Activated CD4-positive, alpha-beta T cell treated with anti-CD3 and anti-CD28 coated beads, Interleukin-2, amount 50 U/mL, for 4 hours (primary cell): Measurements from ENCODE around the gene CLSTN2.

Source experiments
- DNase-seq, 2 experiments: peaks; one replicate each; pipeline ENCODE4 v3.0.0-alpha.2; 2020

The CLSTN2 gene

DNA sequence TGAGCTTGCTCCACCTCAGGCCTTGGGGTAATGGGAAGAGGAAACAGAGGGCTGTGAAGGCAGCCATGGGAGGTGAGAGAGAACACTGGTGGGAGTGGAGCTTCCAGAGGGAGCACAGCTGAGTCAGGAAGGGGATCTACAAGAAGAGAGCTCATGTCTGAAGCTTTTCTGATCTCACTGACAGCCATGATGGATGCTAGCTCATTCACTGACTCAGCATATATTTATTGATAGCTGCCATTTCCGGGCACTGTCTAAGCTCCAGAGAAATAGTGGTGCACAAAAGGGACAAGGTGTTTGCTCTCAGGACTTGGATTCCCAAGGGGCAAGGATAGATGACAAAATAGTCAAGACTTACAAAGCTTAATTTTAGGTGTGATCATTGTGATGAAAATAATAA is 218.8 kb downstream of the CLSTN2 start:
- DNase-seq = no peak

DNA sequence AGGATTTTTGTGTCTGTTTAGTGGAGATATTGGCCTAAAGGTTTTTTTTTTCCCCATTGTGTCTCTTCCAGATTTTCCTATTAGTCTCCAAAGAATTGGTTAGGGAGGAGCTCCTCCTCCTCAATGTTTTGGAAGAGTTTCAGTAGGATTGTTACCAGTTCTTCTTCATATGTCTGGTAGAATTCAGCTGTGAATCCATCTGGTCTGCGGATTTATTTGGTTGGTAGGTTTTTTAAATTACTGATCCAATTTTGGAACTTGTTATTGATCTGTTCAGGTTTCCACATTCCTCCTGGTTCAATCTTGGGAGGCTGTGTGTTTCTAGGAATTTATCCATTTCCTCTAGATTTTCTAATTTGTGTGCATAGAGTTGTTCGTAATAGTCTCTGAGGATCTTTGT is 222.2 kb downstream of the CLSTN2 start:
- no peak for DNase-seq

DNA sequence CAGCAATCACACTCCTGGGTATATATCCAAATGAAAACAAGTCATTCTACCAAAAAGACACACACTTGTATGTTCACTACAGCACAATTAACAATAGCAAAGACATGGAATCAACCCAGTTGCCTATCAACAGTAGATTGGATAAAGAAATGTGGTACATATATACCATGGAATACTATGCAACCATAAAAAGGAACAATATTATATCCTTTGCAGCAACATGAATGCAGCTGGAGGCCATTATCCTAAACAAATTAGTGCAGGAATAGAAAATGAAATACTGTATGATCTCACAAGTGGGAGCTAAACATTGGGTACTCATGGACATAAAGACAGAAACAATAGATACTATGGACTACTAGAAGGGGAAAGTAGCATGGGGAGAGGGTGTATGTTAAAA is 224.7 kb downstream of the CLSTN2 start:
- DNase-seq = no peak

DNA sequence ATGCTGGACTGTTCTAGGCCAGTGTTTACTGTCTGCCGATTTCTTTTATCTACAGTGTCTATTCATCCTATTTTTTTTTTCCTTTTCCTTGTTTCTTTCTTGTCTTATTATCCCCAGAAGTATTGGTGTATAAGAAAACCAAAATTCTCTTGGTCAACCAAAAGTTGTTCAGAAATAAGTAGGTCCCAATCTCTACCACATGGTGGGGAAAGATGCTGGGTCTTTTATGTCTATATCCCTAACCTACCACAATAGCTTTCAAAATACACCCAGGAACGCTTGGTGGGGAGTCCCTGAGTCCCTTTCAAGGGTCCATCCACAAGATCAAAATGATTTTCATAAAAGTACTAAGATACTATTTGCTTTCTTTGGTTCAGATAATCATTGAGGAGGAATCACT is 225.6 kb downstream of the CLSTN2 start:
- no peak for DNase-seq

DNA sequence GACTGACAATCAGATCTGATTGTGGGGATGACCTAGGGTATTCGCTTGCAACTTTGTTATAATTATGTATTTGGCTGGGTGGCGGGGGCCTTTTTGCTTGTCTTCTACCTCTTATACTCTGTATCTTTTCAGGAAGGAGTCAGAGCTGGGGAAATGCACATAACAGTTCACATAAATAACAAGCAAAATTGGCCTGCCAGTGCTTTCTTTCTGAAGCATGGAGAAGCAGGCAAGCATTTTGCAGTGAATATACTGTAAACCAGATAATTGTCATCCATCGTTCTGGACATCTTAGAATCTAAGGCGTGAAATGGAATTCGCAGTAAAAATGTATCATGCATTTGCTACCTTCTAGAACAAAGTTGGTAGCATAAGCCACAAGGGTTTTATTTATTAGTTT is 227.6 kb downstream of the CLSTN2 start:
- no peak for DNase-seq

DNA sequence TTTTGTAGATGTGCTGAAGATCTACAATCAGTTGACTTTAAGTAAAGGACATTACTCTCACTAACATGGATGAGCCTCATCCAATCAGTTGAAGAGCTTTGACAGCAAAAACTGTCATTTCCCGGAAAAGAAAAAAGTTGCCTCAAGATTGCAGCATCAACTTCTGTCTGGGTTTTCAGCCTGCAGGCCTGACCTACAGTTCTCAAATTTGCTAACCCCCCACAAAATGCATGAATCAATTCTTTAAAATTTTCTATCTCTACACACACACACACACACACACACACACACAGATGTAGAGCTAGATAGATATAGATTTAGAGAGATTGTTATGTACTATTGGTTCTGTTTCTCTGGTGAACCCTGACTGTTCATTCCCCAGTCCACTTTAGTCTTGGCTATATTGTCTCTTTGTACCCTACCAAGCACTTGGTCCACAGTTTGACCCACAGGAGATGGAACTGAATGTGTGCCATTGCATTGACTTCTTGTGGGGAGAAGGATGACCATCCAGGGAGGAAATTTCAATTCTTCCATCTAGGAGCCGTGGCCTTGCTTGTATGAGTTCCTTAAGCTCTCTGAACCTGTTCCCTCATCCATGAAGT is 228.3 kb downstream of the CLSTN2 start:
- no peak for DNase-seq

DNA sequence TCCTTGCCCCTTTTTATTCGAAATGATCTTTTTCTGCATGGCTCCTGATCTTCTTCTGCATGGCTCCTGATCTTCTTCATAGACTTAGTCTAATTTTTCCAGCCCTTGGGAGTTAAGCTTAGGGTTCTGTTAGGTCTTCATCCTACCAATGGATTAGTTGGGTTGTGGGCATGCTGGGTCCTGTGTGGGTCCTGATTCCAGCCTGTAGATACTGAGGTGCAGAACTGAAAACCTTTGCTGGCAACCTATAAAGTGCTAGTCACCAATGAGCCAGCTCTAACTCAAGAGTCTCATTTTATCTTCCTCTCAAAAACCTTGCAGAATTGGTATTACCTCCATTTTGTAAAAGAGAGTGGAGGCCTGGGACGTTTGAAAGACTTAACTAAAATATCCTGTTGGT is 229.2 kb downstream of the CLSTN2 start:
- DNase-seq = no peak

DNA sequence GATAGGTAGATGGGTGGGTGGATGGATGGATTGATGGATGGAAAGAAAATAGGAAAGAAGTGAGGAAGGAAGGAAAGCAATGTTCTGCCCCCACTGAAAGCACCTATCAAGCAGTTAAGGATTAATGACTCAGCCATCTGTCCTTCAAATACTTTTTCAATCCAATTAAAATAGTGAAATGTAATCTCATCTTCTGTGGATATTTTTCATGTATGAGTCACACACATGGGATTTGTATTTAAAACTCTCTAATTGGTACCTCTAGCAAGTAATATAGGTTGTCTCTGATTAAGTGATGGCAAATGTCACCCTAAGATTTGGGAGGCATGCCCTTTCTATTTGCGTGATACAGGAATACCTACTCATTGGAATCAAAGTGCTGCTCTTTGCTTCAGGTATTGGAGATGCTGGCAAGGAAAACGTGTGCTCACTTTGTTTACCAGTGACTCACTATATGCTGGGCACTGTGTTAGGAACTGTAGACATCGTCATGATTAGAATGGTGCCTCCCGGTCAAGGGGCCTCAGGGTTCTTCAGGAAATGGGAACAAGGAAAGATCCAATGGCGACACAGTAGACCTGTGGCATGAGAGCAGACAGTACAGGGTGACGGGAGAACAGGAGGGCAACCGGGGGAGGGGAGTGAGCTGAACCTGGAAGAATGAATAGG is 230.1 kb downstream of the CLSTN2 start:
- no peak for DNase-seq

DNA sequence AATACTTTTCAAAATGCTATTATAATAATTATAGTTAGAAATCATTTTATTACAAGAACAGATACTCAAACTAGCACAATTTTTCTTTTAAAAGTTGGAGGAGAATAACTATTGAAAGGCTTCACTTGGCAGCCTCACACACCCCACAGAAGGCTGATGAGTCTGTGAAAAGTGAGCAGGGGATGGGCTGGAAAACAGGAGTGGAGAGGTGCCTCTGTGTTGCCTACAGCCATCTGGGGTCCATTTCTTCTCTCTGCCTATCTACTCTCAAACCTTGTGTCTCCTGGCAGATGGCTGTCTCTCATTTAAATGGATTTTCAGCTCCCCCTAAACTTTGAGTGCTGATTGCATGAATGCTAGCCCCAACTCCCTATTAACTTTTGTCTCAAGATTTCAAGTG is 230.8 kb downstream of the CLSTN2 start:
- no peak for DNase-seq

DNA sequence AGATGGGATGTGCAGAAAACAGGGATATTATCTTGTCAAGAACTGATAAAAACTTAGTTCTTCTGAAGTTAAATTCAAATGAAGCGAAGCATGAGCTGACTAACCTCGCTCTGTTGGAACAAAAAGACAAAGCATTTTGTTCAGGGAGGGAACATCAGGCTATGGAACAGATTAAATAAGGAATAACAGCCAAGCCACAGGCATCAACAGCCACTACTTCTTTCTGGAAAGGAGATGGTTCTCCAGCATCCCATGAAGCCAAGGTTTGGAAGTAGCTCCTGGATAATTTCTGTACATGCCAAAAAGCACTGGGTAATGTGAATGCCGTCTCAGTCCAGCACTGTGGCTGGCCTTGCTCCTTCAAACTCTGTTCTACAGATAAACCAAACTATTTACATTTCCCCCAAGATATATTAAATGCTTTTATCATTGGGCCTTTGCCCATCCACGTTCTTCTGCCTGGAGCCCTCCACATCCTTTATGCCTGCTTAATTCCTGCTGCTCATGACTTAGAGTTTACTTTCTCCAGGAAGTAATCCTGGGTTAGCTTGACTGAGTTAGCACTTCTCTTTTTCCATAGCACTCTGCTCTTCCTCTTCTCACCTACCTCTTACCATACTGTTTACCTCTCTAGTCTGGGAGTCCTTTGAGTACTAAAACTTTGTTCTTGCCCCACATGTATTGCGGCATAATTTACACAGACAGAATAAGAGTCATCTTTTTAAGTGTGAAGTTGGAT is 232.0 kb downstream of the CLSTN2 start:
- no peak for DNase-seq

DNA sequence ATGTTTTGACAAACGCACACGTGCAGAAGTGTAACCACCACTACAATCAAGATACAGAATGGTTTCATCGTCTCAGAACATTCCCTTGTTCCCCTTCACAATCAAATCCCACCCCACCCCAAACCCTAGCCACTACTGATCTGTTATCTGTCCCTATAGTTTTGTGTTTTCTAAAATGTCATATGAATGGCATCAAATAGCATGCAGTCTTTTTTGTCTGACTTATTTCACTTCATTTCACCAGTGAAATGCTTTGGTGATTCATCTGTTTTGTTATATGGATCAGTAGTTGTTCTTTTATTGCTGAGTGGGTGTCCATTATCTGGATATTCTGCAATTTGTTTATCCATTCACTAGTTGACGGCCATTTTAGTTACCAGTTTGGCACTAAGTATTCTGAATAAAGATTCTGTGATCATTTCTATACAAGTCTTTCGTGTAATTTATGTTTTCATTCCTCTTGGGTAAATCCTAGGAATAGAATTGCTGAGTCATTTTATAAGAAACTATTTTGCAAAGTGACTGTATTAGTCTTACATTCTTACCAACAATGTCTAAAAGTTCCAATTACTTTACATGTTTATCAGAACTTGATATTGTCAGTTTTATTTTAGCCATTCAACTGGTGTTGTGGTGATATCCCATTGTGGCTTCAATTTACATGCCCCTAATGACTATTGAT is 232.8 kb downstream of the CLSTN2 start:
- no peak for DNase-seq

DNA sequence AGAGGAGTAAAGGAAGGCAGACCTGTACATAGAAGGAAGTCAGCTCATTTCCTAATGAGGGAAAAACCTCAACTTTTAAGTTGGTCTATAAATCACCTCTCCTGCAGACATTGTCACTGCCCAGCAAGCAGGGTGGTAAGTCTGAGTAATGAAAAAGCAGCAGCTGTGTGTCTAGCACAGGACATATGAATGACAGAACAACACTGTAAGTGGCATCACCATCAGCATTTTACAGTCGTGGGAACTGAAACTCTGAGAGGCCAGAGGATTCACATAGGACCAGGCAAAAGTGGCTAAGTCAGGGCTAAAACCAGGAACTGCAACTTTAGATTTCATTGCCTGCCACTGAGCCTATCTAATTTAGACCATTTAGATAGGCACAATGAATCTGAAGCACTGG is 235.6 kb downstream of the CLSTN2 start:
- DNase-seq = no peak

DNA sequence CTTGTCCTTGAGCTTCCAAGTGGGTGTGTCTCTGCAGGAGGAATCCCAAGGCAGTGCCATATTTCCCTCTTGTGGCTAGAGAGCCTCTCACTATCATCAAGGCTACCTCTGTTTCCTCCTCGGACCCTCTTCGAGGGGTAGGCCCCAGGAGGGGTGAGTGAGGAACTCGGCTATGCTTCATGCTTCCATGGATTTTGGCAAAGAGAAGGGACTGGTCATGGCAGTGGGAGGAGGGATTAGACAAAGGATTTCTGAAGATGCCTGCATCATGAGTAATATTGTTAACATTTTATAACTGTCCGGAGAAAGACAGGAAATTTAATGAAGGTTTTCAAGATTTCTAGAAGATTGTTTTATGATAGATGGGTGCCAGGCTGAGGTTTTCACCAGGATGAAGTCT is 241.5 kb downstream of the CLSTN2 start:
- DNase-seq = no peak

DNA sequence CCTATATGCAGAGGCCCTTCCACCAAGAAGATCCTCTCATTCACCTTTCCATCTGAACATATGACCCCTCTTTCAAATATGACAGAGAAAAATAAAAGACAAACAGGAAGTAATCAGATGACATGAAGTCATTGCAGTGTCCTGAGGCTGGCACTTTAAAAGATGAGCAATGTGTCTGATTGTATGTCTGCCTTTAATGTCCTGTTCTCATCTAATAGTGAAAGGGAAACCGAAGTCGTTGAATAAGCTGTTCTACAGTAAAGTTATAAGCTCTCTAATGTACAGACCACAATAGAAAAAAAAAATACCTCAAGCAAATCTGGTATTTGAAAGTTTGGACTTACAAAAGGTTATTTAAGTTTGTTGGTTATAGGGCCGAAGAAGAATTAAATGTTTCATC is 243.0 kb downstream of the CLSTN2 start:
- no peak for DNase-seq

DNA sequence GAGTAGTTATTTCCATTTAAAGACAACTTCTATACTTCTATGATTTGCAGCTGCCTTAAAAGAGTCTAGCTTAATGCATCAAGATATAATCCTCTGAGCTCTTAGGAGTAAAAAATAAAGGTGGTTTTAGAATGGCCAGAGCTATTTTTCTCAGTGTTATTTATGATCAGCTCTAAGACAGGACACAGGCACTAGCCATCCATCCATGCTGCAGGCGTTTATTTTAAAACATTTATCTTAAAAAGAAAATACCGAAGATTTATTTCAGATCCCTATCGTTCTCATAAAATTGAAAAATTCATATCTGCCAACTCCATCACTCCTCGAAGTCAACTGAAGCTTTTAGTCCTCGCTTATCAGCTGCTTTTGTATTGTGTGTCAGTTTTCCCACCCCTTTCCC is 243.5 kb downstream of the CLSTN2 start:
- no peak for DNase-seq

DNA sequence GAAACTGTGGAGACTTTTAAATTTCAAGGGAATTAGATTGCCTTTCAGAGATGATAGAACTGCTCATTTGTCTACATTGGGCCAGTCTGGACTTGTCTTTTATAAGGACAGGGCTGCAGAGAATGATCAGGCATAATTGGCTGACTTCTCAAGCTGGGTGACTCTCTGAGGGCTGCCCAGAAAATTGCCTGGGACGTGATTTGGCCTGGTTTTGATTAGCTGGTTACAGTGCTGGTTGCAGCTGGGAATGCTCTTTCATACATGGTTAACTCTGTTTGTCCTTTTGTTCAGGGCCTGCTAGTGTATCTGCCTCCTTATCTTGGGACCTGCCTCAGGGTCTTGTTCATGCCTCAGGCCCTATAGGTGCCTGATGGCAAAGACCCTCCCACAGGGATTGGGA is 245.6 kb downstream of the CLSTN2 start:
- DNase-seq = no peak

DNA sequence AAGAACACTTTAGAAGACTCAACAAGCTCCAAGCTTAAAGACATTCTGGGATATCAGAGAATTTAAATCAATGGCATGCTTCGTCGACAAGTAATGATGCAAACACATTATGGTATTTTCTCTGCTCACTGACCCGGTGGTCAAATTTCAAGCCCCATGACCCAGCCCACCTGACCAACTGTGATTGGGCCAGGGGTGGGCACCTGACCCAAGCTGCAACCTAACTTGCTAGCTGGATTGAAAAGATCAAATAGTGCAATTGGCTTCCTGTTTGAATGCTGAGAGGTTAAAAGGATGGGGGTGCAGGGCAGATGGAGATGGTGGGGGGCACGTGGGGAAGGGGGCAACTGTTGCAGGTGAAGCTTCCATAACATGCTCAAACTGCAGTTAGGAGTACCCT is 250.4 kb downstream of the CLSTN2 start:
- no peak for DNase-seq

DNA sequence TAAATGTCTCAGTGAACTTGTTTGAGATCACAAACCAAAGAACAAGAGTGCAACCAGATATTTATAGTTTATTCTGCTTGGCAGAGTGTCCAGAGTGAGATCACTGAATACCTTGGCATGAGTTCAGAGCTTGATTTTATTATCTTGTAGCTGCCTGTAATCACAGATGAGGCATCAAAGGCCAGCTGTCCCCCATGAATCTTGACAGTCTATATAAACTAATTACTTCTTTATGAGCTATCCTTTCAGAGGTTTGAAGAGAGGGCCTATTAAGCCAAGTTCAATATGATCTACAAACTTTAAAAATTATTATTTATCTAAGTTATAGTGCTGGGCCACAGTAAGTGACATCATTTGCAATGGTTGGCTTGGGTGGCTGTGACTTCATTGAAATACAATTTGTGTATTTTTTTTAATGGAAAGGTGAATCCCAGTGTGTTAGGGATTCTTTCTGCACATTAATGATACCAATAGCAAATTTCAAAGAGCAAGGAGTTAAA is 251.5 kb downstream of the CLSTN2 start:
- no peak for DNase-seq

DNA sequence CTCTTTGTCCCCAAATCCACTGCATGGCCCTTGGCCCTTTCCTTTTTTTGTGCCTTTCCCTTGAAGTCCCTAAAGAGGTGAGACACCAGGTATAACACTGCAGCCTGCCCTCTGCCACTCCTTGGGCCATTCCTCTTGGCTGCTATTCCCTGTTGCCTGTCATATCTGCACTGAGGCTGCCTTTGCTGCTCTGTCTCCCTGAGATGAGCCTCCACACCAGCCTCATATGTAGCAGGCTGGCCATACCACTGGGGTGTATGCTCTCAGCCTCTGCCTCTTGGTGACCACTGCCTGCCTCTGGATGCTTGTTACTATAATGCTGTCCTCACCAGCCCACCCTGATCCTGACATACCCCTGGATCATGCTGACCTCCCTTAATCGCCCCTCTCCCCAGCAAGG is 252.0 kb downstream of the CLSTN2 start:
- no peak for DNase-seq

DNA sequence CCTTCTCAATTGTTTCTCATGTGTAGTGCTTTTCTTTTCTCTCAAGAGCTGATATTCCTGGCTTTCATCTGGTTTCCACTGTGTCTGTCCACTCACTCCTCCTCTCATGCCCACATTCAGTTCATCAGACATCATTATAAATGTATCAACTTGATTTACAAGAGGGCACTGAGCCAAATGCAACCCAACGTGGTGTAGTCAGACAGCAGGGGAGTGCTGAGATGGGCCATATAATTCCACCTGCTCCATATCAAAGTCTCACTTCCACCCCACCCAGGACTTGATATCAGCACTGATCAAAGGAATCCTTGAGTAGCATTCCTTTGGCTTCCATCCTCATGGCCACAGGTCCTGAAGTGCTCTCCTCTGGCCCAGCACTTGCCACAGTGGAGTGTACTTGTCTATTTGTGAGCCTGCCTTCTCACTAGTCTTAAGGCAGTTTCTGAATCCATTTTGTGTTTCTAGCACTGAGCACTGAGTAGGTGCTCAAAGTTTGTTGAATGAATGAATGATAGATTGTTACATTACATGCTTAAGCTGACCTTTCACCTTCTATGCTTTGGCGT is 252.8 kb downstream of the CLSTN2 start:
- DNase-seq = no peak

DNA sequence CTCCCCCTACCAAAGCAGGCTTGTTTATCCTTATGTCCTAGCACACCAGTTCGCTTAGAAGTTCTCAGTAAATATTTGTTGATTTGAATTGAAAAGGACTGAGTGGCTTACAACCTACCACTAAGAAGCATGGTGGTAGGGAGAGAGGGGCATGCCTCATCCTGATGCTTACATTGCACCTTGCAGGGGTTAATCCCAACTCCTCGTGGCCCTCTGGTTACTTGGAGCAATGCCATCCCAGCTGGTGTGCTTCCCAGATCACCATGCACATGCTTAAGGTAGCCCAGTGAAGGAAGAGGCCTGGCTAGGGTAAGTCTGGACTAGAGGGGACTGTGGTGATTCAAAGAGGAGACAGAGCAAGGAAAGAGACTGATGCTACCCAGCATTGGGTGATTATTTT is 253.3 kb downstream of the CLSTN2 start:
- DNase-seq = no peak

DNA sequence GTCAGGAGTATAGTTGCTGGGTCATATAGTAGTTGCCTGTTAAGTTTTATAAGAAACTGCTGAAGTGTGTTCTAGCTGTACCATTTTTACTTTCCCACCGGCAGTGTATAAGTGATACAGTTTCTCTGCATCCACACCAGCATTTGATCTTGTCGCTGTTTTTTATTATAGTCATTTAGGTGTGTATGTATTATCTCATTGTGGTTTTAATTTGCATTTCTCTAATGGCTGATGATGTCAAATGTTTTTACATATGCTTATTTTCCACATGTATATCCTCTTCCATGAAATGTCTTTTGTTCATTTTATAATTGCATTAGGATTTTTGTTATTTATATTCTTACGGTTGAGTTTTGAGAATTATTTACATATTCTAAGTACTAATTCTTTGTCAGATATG is 254.3 kb downstream of the CLSTN2 start:
- no peak for DNase-seq

DNA sequence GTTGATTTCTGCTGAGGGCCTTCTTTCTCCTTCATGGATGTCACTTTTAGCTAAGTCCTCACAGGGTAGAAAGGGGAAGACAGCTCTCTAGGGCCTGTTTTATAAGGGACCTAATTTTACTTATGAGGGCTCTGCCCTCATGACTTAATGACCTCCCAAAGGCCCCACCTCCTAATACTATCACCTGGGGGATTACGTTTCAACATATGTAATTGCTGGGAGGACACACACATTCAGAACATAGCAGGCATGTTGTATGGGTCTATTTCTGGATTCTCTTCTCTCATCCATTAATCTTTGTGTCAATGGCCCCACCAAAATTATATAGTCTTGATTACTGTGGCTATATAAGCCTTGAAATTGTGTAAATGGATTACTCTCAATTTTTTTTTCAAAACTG is 255.0 kb downstream of the CLSTN2 start:
- no peak for DNase-seq
